GM19467 (cell line): ENCODE results near the gene APOE.
"Not testable (repeated sequence)": the region's sequence is repeated elsewhere in the genome, so short reads cannot be mapped to it uniquely, and the experiment has no call there.

Experiments
- ATAC-seq: cut with Tn5 transposase; IDR thresholded peaks from one replicate; pipeline ENCODE4 v1.9.1; 2021; ENCODE audit warnings: mild to moderate bottlenecking, moderate library complexity; ENCODE audit not compliant: unreplicated experiment

Gene APOE

DNA sequence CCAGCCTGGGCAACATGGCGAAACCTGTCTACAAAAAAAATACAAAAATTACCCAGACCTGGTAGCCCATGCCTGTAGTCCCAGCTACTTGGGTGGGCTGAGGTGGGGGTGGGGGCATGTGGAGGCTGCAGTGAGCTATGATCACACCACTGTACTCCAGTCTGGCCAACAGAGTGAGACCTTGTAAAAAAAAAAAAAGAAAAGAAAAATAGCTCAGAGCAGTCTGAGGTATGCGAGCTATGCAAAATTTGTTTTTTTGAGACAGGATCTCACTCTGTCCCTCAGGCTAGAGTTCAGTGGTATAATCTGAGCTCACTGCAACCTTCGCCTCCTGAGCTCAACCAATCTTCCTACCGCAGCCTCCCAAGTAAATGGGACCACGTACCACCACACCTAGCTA is 21.7 kb upstream of the APOE start:
- no peak for ATAC-seq

DNA sequence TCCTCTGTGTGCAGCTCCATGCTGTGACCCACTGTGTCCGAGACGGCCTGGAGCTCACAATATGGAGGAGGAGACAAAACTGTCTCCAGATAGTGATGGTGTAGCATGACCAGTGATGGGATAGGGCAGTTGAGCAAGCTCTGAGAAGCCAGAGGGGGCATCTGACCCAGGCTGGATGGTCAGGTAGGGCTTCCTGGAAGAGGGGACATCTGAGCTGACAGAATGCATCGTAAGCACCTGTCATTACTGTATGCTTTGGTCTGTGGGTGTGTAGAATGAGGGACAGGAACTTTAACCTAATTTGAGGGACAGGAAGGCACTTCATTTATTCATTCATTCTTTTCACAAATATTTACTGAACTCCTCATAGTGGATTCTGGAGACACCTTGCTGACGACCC is 21.0 kb upstream of the APOE start:
- ATAC-seq, result no peak

DNA sequence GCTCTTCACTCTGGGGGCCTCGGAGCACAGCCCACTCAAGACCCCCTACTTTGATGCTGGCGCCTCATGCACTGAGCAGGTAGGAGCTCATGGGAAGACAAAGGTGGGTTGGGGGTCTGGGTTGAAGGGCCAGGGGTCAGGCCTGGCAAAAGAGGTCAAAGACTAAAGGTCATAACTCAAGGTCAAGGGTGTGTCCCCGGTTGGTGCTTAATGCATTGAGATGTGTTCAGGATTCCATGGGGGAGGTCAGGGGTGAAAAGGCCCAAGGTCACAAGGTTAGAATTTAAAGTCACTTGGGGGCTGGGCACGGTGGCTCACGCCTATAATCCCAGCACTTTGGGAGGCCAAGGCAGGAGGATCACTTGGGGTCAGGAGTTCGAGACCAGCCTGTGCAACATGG is 19.5 kb upstream of the APOE start:
- no peak for ATAC-seq

DNA sequence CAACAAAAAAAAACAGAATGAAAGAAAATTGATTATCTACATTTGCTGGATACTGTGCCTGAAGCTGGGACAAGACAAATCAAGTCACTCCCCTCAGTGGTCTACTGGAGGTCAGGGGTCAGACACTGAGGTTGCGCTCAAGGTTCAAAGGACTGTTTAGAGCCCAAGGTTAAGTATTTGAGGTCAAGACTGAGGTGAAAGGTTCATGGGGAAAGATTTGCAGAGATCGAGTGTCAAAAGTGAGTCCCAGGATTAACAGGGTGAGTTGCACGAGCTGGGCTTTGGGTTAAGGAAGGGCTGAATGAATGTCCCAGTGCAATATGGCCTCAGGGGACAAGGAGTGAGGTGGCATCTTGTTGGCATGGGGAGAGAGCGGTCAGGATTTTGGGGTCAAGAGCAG is 17.9 kb upstream of the APOE start:
- no peak for ATAC-seq

DNA sequence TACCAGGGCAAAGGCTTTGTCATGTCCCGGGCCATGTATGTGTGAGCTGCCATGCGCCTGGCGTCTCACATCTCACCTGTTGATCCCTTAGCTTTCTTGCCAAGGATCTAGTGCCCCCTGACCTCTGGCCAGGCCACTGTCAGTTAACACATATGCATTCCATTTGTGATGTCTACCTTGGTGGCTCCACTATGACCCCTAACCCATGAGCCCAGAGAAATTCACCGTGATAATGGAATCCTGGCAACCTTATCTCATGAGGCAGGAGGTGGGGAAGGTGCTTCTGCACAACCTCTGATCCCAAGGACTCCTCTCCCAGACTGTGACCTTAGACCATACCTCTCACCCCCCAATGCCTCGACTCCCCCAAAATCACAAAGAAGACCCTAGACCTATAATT is 17.3 kb upstream of the APOE start:
- ATAC-seq, result not testable (repeated sequence)

DNA sequence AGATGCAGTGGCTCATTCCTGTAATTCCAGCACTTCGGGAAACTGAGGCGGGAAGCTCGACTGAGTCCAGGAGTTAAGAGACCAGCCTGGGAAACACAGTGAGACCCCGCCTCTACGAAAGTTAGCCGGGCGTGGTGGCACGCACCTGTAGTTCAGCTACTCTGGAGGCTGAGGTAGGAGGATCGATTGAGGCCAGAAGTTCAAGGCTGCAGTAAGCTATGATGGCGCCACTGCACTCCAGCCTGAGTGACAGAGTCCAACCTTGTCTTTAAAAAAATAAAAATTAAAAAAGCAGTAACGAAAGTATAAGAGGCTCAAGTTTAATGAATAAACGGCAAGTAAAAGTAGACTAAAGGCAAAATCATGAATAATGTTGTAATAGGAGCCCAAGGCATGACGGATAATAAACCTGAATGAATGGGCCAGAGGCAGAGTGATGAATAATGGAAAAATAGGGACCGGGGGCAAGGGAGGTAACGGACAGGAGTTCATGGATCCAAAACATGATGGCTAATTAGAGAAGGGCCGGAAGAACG is 15.7 kb upstream of the APOE start:
- ATAC-seq, result no peak

DNA sequence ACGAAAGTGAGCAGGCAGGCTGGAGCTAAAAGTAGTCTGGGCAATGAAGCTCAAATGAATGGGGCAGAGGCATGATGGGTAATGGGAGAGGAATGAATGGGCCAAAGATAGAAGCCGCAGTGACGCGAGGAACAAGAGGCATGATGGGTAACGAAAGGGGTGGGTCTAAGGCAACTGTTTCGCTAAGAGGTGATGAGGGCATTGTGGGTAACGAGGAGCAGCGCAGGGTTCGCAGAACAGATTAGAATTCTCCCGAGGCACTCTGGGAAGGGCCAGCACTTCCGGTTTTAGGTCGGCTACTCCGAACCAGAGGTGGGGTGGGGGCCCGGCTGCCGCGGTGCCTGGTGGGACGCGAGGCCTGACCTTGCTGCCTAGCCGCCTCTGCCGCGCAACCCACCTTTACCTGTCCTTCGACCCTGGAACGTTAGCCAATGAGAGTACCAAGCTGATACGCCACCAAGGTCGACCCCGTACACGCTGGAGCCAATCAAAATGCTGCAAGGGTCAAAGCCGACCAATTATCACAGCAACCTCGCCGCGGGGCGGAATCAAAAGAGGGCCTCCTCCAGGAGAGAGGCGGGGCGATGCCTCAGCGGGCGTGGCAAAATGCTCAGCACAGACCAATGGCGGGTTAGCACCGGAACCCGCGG is 15.1 kb upstream of the APOE start:
- peak; percentile 84 for ATAC-seq

DNA sequence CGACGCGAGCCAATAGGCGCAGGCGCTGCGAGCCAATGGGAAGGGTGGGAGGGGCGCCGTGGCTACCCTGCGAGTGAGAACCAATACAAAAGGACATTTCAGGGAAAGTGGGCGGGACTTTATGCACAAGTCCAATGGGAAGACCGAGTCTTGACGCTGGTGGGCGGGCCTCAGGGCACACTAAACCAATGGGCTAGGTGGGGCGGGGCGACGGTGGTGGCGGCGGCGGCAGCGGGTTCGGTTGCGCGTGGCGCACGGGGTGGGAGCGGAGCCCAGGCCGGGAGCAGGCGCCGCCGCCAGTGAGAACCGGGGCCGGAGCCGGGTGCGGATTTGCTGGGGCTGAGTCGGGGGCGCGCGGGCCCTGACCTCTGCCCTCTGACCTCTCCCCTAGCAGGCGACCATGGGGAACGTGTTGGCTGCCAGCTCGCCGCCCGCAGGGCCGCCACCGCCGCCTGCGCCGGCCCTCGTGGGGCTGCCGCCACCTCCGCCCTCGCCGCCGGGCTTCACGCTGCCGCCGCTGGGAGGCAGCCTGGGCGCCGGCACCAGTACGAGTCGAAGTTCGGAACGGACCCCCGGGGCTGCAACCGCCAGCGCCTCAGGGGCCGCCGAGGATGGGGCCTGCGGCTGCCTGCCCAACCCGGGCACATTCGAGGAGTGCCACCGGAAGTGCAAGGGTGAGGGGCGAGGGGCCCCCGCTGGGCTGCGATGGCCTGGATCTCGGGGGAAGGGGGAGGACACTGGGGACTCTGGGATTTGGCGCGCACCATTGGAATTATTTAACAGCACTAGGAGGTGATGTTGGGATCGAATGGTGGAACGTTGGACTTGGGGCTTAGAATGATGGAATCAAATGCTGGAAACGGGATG is 14.3 kb upstream of the APOE start, which contains the start of gene TOMM40:
TOMM40 (plus strand) TSS at position 239 of the 867 bp plus-strand sequence; CDS start at position 401, 162 bp downstream.
- ATAC-seq, result peak; percentile 52

DNA sequence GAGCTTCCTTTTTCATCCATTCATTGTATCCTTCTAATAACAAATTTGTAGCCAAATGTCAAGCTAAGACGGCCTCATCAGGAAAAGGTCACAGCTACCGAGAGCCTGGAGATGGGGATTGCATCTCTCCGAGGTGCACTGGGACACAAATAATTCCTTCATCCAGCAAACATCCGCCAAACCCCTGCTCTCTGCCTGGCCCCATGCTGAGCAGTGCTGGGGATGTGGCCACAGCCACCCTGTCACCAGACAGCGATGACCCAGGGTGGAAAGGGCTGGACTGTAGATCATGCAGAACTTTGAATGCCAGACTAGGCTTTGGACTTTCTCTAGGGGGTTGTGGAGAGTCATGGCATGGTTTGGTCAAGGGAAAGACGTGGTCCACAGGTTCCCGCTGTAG is 12.7 kb upstream of the APOE start:
- ATAC-seq, result no peak

DNA sequence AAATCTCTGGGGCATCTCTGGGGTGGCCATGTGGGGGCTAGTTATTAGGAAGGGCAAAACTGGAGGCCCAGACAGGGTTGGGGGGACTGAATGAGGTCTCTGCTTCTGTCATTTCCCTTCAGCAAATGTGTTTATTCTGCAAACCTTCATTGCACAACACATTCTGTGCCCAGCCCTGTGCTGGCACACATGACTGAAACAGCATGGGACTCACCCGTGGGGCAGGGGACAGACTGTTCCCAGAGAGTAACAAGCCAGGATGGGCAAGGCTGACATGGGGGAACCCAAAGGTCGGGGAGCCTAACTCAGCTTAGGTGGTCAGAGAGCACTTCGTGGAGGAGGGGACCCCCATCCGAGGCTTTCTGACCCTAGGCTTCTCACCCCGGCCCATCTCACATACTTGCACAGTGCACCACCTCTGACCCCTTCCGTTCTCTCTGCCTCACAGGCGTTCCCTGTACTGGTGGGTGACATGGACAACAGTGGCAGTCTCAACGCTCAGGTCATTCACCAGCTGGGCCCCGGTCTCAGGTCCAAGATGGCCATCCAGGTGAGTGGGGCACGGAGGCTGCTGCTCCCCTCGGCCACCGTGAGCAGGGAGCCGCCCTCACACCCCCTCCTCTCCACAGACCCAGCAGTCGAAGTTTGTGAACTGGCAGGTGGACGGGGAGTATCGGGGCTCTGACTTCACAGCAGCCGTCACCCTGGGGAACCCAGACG is 12.1 kb upstream of the APOE start:
- no peak for ATAC-seq

DNA sequence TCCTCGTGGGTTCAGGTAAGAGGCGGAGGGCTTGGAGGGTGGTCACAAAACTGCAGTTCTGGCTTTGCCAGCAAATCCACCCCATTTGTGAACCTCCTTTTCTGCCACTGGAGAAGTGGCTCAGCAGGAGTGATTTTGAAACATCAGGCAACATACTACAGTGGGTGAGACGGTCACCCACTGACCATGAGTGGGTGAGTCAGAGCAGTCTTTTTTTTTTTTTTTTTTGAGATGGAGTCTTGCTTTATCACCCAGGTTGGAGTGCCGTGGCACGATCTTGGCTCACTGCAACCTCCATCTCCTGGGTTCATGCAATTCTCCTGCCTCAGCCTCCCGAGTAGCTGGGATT is 11.6 kb upstream of the APOE start:
- no peak for ATAC-seq

DNA sequence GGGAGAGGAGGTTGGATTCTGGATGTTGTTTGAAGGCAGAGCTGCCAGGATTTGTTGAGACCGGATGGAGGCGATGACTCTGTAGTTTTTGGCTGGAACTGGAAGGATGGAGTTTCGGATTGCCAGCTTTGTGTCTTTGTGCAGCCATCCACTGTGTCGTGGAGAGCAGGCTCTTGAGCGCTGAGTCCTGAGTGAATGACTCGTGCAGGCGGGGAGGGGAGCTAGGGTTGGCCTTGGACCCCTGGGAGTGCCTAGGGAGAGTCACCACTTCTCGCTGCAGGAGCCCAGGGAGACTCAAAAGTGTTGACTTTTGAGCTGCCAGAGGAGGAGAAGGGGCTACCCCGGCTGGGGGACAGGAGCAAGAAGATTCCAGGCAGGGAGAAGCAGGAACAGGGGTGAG is 10.7 kb upstream of the APOE start:
- no peak for ATAC-seq

DNA sequence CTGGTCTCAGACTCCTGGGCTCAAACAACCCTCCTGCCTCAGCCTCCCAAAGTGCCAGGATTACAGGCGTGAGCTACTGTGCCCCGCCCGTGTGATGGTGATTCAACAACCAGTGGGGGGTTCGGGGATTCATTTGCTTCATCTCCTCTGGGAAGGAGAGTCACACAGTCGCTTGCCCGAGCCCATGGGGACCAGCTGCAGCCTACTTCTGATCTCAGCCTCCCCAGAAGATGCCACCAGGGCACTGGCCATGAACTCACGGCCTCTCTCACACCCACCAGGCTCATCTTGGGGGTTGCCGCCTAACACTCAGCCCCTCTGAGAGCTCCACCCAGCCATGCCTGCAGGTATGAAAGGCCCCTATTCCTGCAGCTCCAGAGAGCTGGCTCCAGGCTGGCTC is 7.8 kb upstream of the APOE start:
- ATAC-seq, result no peak

DNA sequence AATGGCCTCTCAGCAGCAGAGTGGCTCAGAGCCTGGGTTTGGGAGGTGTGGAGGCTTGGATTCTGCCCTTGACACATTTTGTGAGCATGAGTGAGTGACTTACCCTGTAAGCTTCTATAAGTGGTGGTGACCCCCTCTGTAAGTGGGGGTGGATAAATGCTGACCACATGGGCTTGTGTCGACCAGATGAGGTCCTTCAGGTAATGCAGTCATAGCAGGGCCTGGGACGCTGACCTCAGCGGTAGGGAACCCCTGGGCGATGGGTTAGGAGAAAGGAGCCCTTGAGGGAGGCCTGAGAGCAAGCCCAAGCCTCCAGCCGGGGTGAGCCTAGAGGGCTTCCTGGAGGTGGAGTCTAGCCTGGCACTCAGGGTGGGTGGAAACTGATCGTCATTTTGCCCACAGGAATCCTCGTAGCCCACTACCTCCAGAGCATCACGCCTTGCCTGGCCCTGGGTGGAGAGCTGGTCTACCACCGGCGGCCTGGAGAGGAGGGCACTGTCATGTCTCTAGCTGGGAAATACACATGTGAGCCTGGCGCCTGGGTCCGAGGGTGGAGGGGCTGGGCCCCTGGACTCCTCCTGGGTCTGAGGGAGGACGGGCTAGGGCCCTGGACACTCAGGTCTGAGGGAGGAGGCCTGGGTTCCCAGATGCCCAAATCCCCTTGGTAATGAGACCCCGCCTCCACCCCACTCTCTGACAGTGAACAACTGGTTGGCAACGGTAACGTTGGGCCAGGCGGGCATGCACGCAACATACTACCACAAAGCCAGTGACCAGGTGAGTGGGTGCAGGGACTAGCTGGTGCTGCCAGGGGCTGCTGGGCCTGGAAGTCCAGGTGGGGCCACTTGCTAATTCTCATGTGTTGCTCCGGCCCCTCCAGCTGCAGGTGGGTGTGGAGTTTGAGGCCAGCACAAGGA is 5.0 kb upstream of the APOE start:
- no peak for ATAC-seq

DNA sequence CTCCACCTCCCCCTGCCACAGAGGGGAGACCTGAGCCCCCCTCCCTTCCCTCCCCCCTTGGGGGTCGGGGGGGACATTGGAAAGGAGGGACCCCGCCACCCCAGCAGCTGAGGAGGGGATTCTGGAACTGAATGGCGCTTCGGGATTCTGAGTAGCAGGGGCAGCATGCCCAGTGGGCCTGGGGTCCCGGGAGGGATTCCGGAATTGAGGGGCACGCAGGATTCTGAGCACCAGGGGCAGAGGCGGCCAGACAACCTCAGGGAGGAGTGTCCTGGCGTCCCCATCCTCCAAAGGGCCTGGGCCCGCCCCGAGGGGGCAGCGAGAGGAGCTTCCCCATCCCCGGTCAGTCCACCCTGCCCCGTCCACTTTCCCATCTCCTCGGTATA is 2.4 kb upstream of the APOE start:
- ATAC-seq, result no peak

DNA sequence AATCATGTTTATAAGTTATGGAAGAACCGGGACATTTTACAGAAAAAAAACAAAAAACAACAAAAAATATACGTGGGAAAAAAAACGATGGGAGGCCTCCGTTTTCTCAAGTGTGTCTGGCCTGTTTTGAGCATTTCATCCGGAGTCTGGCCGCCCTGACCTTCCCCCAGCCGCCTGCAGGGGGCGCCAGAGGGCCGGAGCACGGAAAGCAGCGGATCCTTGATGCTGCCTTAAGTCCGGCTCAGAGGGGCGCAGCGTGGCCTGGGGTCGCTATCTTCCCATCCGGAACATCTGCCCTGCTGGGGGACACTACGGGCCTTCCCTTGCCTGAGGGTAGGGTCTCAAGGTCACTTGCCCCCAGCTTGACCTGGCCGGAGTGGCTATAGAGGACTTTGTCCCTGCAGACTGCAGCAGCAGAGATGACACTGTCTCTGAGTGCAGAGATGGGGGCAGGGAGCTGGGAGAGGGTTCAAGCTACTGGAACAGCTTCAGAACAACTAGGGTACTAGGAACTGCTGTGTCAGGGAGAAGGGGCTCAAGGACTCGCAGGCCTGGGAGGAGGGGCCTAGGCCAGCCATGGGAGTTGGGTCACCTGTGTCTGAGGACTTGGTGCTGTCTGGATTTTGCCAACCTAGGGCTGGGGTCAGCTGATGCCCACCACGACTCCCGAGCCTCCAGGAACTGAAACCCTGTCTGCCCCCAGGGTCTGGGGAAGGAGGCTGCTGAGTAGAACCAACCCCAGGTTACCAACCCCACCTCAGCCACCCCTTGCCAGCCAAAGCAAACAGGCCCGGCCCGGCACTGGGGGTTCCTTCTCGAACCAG is 1.8 kb upstream of the APOE start:
- ATAC-seq, result no peak

DNA sequence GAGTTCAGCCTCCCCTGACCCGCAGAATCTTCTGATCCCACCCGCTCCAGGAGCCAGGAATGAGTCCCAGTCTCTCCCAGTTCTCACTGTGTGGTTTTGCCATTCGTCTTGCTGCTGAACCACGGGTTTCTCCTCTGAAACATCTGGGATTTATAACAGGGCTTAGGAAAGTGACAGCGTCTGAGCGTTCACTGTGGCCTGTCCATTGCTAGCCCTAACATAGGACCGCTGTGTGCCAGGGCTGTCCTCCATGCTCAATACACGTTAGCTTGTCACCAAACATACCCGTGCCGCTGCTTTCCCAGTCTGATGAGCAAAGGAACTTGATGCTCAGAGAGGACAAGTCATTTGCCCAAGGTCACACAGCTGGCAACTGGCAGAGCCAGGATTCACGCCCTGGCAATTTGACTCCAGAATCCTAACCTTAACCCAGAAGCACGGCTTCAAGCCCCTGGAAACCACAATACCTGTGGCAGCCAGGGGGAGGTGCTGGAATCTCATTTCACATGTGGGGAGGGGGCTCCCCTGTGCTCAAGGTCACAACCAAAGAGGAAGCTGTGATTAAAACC is 1.1 kb upstream of the APOE start:
- ATAC-seq, result no peak

DNA sequence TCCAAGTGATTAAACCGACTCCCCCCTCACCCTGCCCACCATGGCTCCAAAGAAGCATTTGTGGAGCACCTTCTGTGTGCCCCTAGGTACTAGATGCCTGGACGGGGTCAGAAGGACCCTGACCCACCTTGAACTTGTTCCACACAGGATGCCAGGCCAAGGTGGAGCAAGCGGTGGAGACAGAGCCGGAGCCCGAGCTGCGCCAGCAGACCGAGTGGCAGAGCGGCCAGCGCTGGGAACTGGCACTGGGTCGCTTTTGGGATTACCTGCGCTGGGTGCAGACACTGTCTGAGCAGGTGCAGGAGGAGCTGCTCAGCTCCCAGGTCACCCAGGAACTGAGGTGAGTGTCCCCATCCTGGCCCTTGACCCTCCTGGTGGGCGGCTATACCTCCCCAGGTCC is 2.0 kb downstream of the APOE start:
- no peak for ATAC-seq

DNA sequence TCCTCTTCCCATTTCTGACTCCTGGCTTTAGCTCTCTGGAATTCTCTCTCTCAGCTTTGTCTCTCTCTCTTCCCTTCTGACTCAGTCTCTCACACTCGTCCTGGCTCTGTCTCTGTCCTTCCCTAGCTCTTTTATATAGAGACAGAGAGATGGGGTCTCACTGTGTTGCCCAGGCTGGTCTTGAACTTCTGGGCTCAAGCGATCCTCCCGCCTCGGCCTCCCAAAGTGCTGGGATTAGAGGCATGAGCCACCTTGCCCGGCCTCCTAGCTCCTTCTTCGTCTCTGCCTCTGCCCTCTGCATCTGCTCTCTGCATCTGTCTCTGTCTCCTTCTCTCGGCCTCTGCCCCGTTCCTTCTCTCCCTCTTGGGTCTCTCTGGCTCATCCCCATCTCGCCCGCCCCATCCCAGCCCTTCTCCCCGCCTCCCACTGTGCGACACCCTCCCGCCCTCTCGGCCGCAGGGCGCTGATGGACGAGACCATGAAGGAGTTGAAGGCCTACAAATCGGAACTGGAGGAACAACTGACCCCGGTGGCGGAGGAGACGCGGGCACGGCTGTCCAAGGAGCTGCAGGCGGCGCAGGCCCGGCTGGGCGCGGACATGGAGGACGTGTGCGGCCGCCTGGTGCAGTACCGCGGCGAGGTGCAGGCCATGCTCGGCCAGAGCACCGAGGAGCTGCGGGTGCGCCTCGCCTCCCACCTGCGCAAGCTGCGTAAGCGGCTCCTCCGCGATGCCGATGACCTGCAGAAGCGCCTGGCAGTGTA is 2.7 kb downstream of the APOE start:
- no peak for ATAC-seq
